Type B pancreatic cell (in vitro differentiated cells): ENCODE measurements around the gene PDGFD. TPM values are rescaled to one million over a fixed set of nuclear protein-coding genes. Genes with fewer than 3 reads are reported as not detected.

Experiments used
- DNase-seq: peaks from one replicate; pipeline ENCODE4 v3.0.0; 2021; ENCODE audit warnings: mixed read lengths; ENCODE audit not compliant: unreplicated experiment; ENCODE audit errors: extremely low spot score
- H3K27ac Mint-ChIP-seq: 2 replicates; pipeline ENCODE4 v1.8.0; 2021; ENCODE audit warnings: mild to moderate bottlenecking, mixed read lengths
- H3K27me3 Mint-ChIP-seq: 2 replicates; pipeline ENCODE4 v1.8.0; 2021; ENCODE audit warnings: mixed read lengths
- H3K36me3 Mint-ChIP-seq: 2 replicates; pipeline ENCODE4 v1.8.0; 2021; ENCODE audit warnings: mixed read lengths
- H3K4me1 Mint-ChIP-seq: one replicate; pipeline ENCODE4 v1.8.0; 2021; ENCODE audit warnings: mixed read lengths; ENCODE audit not compliant: unreplicated experiment
- H3K4me3 Mint-ChIP-seq: 2 replicates; pipeline ENCODE4 v1.8.0; 2021; ENCODE audit warnings: mild to moderate bottlenecking, mixed read lengths
- H3K9me3 Mint-ChIP-seq: 2 replicates; pipeline ENCODE4 v1.8.0; 2021; ENCODE audit warnings: mixed read lengths
- total RNA-seq: library from RNA; stranded (reverse); gene quantifications from 2 replicates; pipeline ENCODE4 v1.2.1, GENCODE V29; 2021; ENCODE audit warnings: low replicate concordance
- TF ChIP-seq, protein P1 (sequence below): fragments of 200-600 bp; sonication (generic); conservative IDR thresholded peaks from 2 replicates; pipeline ENCODE4 v1.5.0; 2021; ENCODE audit warnings: antibody characterized with exemption, mild to moderate bottlenecking

The PDGFD gene
- total RNA-seq, 1 donor from 2014 or later, result 17.8 TPM

DNA sequence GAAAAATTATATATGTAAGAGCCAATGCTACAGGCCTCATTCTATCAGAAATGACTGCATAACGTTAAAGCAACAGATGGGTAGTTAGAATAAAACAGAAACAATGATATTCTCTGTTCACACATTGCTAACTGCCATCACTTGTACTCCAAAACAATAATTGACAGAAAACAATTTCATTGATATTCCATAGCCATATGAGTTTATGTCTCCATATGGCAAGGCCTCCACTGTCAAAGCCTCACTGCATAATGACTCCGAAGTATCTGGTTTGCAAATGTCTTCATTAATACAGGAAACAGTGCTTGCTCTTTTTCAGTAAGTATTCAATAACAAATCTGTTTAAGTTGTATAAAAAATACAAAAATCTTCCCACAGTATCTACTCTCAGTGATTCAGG, 117.6 kb downstream of the PDGFD start:
- Mint-ChIP-seq H3K27ac (no peak overlapping the region), H3K27me3 (no peaks in the 10 kb centered on the region), H3K4me3 (no peak overlapping the region), H3K4me1 (peaks cover 10% of the 10 kb centered on the region), H3K9me3 (no peaks in the 10 kb centered on the region), H3K36me3 (no peaks in the 10 kb centered on the region)
- TF ChIP-seq, protein P1, sequence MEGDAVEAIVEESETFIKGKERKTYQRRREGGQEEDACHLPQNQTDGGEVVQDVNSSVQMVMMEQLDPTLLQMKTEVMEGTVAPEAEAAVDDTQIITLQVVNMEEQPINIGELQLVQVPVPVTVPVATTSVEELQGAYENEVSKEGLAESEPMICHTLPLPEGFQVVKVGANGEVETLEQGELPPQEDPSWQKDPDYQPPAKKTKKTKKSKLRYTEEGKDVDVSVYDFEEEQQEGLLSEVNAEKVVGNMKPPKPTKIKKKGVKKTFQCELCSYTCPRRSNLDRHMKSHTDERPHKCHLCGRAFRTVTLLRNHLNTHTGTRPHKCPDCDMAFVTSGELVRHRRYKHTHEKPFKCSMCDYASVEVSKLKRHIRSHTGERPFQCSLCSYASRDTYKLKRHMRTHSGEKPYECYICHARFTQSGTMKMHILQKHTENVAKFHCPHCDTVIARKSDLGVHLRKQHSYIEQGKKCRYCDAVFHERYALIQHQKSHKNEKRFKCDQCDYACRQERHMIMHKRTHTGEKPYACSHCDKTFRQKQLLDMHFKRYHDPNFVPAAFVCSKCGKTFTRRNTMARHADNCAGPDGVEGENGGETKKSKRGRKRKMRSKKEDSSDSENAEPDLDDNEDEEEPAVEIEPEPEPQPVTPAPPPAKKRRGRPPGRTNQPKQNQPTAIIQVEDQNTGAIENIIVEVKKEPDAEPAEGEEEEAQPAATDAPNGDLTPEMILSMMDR, result no peak
- DNase-seq, result no peak

DNA sequence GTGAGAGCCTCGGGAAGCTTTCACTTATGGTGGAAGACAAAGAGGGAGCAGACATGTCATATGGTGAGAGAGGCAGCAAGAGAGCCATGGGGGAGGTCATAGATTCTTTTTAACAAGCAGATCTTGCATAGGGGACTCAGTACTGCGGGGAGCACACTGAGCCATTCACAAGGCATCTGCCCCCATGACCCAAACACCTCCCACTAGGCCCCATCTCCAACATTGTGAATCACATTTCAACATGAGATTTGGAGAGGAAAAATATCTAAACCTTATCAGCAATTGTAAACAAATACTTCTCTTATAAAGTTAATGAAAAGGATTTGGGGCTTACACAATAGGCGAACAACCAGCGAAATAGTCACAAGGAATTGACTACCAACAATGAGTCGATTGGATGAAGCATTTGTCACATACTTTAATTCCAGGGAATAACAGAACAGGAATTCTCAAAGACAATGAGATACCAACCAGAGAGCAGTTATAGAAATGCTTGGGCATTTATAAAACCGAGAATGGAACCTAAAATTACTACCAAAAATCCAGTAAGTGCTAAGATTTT, 120.2 kb downstream of the PDGFD start:
- Mint-ChIP-seq H3K4me1 (peaks cover 10% of the 10 kb centered on the region), H3K36me3 (no peaks in the 10 kb centered on the region), H3K9me3 (no peaks in the 10 kb centered on the region), H3K27ac (no peak overlapping the region), H3K4me3 (no peak overlapping the region), H3K27me3 (no peaks in the 10 kb centered on the region)
- TF ChIP-seq, protein P1, result no peak
- no peak for DNase-seq

- H3K9me3 Mint-ChIP-seq, result no peaks in the 10 kb centered on the region
- TF ChIP-seq, protein P1, result no peak
- no peaks in the 10 kb centered on the region for H3K36me3 Mint-ChIP-seq
- no peak for DNase-seq
- H3K4me3 Mint-ChIP-seq, result no peak overlapping the region
- H3K27me3 Mint-ChIP-seq, result no peaks in the 10 kb centered on the region
- H3K27ac Mint-ChIP-seq, result no peak overlapping the region
- peaks cover 10% of the 10 kb centered on the region for H3K4me1 Mint-ChIP-seq
Observed at GRCh38 chr11:104043142-104043541, 120.8 kb downstream of the PDGFD start.

DNA sequence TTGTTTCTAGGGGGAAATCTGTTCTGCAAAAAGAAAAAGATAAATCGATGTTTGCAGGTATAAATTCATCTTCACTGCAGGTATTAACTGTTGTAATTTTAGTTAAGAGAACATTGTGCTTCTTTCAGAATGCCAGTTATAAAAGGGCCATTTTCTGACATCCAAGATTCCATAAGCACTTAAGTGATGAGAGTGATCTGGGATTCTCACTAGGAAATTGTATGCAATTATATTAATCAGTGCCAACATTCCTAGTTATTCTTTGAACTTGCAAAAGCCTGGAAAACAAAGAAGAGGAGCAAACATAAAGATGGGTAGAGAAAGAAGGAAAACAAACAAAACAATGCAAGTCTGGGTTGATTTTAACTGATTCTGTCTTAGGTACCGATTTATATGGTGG, 122.2 kb downstream of the PDGFD start:
- H3K27ac Mint-ChIP-seq, result no peak overlapping the region
- H3K27me3 Mint-ChIP-seq, result no peaks in the 10 kb centered on the region
- H3K36me3 Mint-ChIP-seq, result peaks cover 3% of the 10 kb centered on the region
- H3K4me3 Mint-ChIP-seq, result no peak overlapping the region
- TF ChIP-seq, protein P1, result no peak
- no peaks in the 10 kb centered on the region for H3K9me3 Mint-ChIP-seq
- DNase-seq, result no peak
- peaks cover 10% of the 10 kb centered on the region for H3K4me1 Mint-ChIP-seq

- TF ChIP-seq, protein P1, result no peak
Observed at GRCh38 chr11:104036995-104037394, 127.0 kb downstream of the PDGFD start.

DNA sequence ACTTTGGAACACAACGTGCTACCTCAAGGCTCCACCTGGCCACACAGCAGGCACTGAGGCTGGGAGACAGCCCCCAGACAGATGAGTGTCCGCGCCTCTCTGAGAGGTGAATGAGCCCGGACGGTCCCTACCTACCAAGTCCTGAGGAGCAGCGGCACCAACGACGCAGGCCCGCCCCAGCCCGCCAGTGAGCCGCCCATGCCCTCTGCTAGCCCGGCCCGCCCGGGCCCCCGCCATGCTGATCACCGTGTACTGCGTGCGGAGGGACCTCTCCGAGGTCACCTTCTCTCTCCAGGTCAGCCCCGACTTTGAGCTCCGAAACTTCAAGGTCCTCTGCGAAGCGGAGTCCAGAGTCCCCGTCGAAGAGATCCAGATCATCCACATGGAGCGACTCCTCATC, 127.4 kb downstream of the PDGFD start, which contains the start of gene DDI1:
TSS of gene DDI1 (plus strand) at position 53 of the 400 bp plus-strand sequence. CDS start at position 236, 183 bp downstream.
- no peak within 1 kb of the TSS for H3K4me3 Mint-ChIP-seq
- no peaks in the 10 kb centered on the region for H3K4me1 Mint-ChIP-seq
- peaks cover 6% of the 10 kb centered on the region for H3K36me3 Mint-ChIP-seq
- no peak within 1 kb of the TSS for H3K27ac Mint-ChIP-seq
- H3K9me3 Mint-ChIP-seq, result no peaks in the 10 kb centered on the region
- TF ChIP-seq, protein P1, result no peak
- H3K27me3 Mint-ChIP-seq, result no peaks in the 10 kb centered on the region
- no peak for DNase-seq

More at GRCh38 chr11:104036995-104037394, 127.0 kb downstream of the PDGFD start:
- Mint-ChIP-seq H3K4me3 (no peak overlapping the region), H3K27ac (no peak overlapping the region), H3K4me1 (peaks cover 4% of the 10 kb centered on the region), H3K36me3 (peaks cover 3% of the 10 kb centered on the region), H3K27me3 (no peaks in the 10 kb centered on the region), H3K9me3 (no peaks in the 10 kb centered on the region)
- no peak for DNase-seq
